ENCODE data around the gene DBNDD1. TPM values are rescaled to one million over a fixed set of nuclear protein-coding genes. Genes with fewer than 3 reads are reported as not detected.

The DBNDD1 gene
- total and polyA plus RNA-seq, 2 experiments from 2014 or later = 63.3 to 90.8 TPM

GRCh38 chr16:90032674-90033331 is 13.5 kb upstream of the DBNDD1 start:
- Histone ChIP-seq H3K9me2 (ENCODE audit: insufficient read depth) (no peaks in the 10 kb centered on the region), H4K20me1 (replicated peaks; ENCODE audit: insufficient read depth) (no peaks in the 10 kb centered on the region), H3K4me1 (ENCODE audit: insufficient read depth) (no peaks in the 10 kb centered on the region), H3K4me2 (no peak overlapping the region), H3K4me3 (no peak overlapping the region), H3F3A (replicated peaks; ENCODE audit: low read depth) (0 out of 2 replicates have a peak, but pooled peaks cover 2% of the 10 kb centered on the region), H3K27ac (ENCODE audit: low read depth) (no peak overlapping the region), H3K27me3 (ENCODE audit: insufficient read depth) (no peaks in the 10 kb centered on the region), H3K36me3 (ENCODE audit: insufficient read depth) (no peaks in the 10 kb centered on the region; the same call in 1 of the 2 replicates), H3K79me2 (replicated peaks; ENCODE audit: insufficient read depth) (no peaks in the 10 kb centered on the region), H2AFZ (no peak overlapping the region)
- Mint-ChIP-seq H3K9me3 (no peaks in the 10 kb centered on the region; the same call in 2 of the 3 replicates), H3K4me3 (no peak overlapping the region), H3K27me3 (ENCODE audit: insufficient read depth, low read depth, poor library complexity) (peaks cover 12% of the 10 kb centered on the region), H3K4me1 (peaks cover 7% of the 10 kb centered on the region), H3K36me3 (ENCODE audit: low read depth) (peaks cover 63% of the 10 kb centered on the region), H3K27ac (no peak overlapping the region)
- TF ChIP-seq CREB1 (CRISPR knock-in tag; IDR thresholded peaks at IDR 0.05; ENCODE audit: low read depth) (no peak), JUNB (IDR thresholded peaks at IDR 0.05; ENCODE audit: unreplicated experiment) (no peak)
- DNase-seq (ENCODE audit: low spot score) (no peak), ATAC-seq (no peak)

- no peak overlapping the region for H3K27ac Mint-ChIP-seq
- Histone ChIP-seq H3K36me3 (ENCODE audit: insufficient read depth) (no peaks in the 10 kb centered on the region; the same call in 1 of the 2 replicates), H3F3A (replicated peaks; ENCODE audit: low read depth) (0 out of 2 replicates have a peak, but pooled peaks cover 2% of the 10 kb centered on the region), H4K20me1 (replicated peaks; ENCODE audit: insufficient read depth) (no peaks in the 10 kb centered on the region), H2AFZ (no peak overlapping the region), H3K9me2 (ENCODE audit: insufficient read depth) (no peaks in the 10 kb centered on the region), H3K4me1 (ENCODE audit: insufficient read depth) (no peaks in the 10 kb centered on the region), H3K27me3 (ENCODE audit: insufficient read depth) (no peaks in the 10 kb centered on the region), H3K4me2 (no peak overlapping the region), H3K27ac (ENCODE audit: low read depth) (no peak overlapping the region), H3K4me3 (no peak overlapping the region), H3K79me2 (replicated peaks; ENCODE audit: insufficient read depth) (no peaks in the 10 kb centered on the region)
- peaks cover 7% of the 10 kb centered on the region for H3K4me1 Mint-ChIP-seq
- no peaks in the 10 kb centered on the region; the same call in 2 of the 3 replicates for H3K9me3 Mint-ChIP-seq
- no peak overlapping the region for H3K4me3 Mint-ChIP-seq
- peaks cover 58% of the 10 kb centered on the region for H3K36me3 Mint-ChIP-seq (ENCODE audit: low read depth)
- peaks cover 12% of the 10 kb centered on the region for H3K27me3 Mint-ChIP-seq (ENCODE audit: insufficient read depth, low read depth, poor library complexity)
- ATAC-seq = no peak
- DNase-seq (ENCODE audit: low spot score) = no peak
- TF ChIP-seq EZH2 (IDR thresholded peaks at IDR 0.05; ENCODE audit: low read depth, unreplicated experiment) (no peak), STAT1 (IDR thresholded peaks at IDR 0.05; ENCODE audit: unreplicated experiment) (no peak), EZH2phosphoT487 (IDR thresholded peaks at IDR 0.05; ENCODE audit: unreplicated experiment) (no peak), NANOG (IDR thresholded peaks at IDR 0.05; ENCODE audit: borderline replicate concordance) (no peak), ZNF114 (CRISPR knock-in tag; IDR thresholded peaks at IDR 0.05) (no peak), CREB1 (CRISPR knock-in tag; IDR thresholded peaks at IDR 0.05; ENCODE audit: low read depth) (no peak), CTCF (conservative IDR thresholded peaks at IDR 0.05; ENCODE audit: low read depth in 2 of 2) (no peak), REST (IDR thresholded peaks at IDR 0.05; ENCODE audit: unreplicated experiment) (no peak), ETS1 (IDR thresholded peaks at IDR 0.05) (no peak)
Observed at GRCh38 chr16:90031931-90032673, 12.8 kb upstream of the DBNDD1 start.
